ENCODE data around the gene OR1Q1. TPM values are rescaled to one million over a fixed set of nuclear protein-coding genes. Genes with fewer than 3 reads are reported as not detected.

The OR1Q1 gene
- total RNA-seq, 1 experiment from 2014 or later, result not detected

DNA sequence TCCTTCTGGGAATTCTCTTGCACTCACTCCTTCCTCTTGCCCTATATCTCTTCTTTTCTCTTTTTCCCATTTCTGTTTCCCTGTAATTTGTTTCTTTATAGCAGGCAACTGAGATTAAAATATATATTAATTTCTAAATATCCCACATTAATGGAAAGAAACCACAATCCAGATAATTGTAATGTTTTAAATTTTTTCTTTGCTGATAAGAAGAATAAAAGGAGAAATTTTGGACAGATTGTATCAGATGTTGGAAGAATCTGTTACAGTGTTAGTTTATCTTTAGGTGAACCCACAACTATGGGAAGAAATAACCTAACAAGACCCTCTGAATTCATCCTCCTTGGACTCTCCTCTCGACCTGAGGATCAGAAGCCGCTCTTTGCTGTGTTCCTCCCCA is 46.9 kb downstream of the OR1Q1 start, which contains the start of gene OR1L1:
TSS of gene OR1L1 (plus strand) at position 301 of the 400 bp plus-strand sequence. CDS start at position 301, 0 bp downstream.
- H3K9me3 Mint-ChIP-seq (ENCODE audit: unreplicated experiment), result no peaks in the 10 kb centered on the region

More for the DNA sequence above, 46.9 kb downstream of the OR1Q1 start, which contains the start of gene OR1L1:
- no peak for DNase-seq (ENCODE audit: unreplicated experiment)
- Mint-ChIP-seq H3K36me3 (ENCODE audit: insufficient read depth, unreplicated experiment) (no peaks in the 10 kb centered on the region), H3K4me3 (ENCODE audit: unreplicated experiment) (no peak within 1 kb of the TSS), H3K27me3 (ENCODE audit: insufficient read depth, unreplicated experiment) (peaks cover 61% of the 10 kb centered on the region), H3K4me1 (ENCODE audit: insufficient read depth, unreplicated experiment) (no peaks in the 10 kb centered on the region), H3K27ac (ENCODE audit: low read depth, unreplicated experiment) (no peak within 1 kb of the TSS)
- ChIA-PET CTCF (no interaction called here), POLR2A (no interaction called here)
- BruUV-seq (replicated peaks), result no TSS peak
- TF ChIP-seq, protein P1, sequence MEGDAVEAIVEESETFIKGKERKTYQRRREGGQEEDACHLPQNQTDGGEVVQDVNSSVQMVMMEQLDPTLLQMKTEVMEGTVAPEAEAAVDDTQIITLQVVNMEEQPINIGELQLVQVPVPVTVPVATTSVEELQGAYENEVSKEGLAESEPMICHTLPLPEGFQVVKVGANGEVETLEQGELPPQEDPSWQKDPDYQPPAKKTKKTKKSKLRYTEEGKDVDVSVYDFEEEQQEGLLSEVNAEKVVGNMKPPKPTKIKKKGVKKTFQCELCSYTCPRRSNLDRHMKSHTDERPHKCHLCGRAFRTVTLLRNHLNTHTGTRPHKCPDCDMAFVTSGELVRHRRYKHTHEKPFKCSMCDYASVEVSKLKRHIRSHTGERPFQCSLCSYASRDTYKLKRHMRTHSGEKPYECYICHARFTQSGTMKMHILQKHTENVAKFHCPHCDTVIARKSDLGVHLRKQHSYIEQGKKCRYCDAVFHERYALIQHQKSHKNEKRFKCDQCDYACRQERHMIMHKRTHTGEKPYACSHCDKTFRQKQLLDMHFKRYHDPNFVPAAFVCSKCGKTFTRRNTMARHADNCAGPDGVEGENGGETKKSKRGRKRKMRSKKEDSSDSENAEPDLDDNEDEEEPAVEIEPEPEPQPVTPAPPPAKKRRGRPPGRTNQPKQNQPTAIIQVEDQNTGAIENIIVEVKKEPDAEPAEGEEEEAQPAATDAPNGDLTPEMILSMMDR (IDR thresholded peaks at IDR 0.05; ENCODE audit: unreplicated experiment), result no peak
- intact Hi-C loops (cut with micrococcal nuclease), result no loop called here

Other genes starting within 250 kb of the OR1Q1 start
- 0.20 and 0.70 TPM in 2 replicates for gene PTGS1, start 243.7 kb upstream of the OR1Q1 start, total RNA-seq (2022)
- gene OR1J1, start 136.8 kb upstream of the OR1Q1 start, total RNA-seq (2022), result not detected in 2 replicates
- not detected in 2 replicates for gene OR1J2, start 103.9 kb upstream of the OR1Q1 start, total RNA-seq (2022)
- gene OR1J4, start 95.6 kb upstream of the OR1Q1 start, total RNA-seq (2022), result not detected in 2 replicates
- not detected in 2 replicates for gene OR1N1, start 87.4 kb upstream of the OR1Q1 start, total RNA-seq (2022)
- not detected in 2 replicates for gene OR1N2, start 61.6 kb upstream of the OR1Q1 start, total RNA-seq (2022)
- gene OR1L8, start 31.4 kb upstream of the OR1Q1 start, total RNA-seq (2022), result not detected in 2 replicates
- gene OR1B1, start 42.9 kb downstream of the OR1Q1 start, total RNA-seq (2022), result not detected in 2 replicates
- gene OR1L1, start 47.0 kb downstream of the OR1Q1 start, total RNA-seq (2022), result not detected in 2 replicates
- gene OR1L3, start 60.4 kb downstream of the OR1Q1 start, total RNA-seq (2022), result not detected in 2 replicates
- gene OR1L4, start 109.3 kb downstream of the OR1Q1 start, total RNA-seq (2022), result not detected in 2 replicates
- not detected in 2 replicates for gene OR1L6, start 127.6 kb downstream of the OR1Q1 start, total RNA-seq (2022)
- not detected in 2 replicates for gene OR5C1, start 174.2 kb downstream of the OR1Q1 start, total RNA-seq (2022)
- not detected in 2 replicates for gene OR1K1, start 185.4 kb downstream of the OR1Q1 start, total RNA-seq (2022)
- 11.1 and 11.2 TPM in 2 replicates for gene PDCL, start 213.8 kb downstream of the OR1Q1 start, total RNA-seq (2022)

Measured in MCF 10A (cell line).